Hepatocyte (in vitro differentiated cells): ENCODE results near the gene AKR1E2. TPM values are rescaled to one million over a fixed set of nuclear protein-coding genes. Genes with fewer than 3 reads are reported as not detected.
A peak's percentile ranks its signal among the peaks of the same experiment; 100 is the strongest.

Experiments used
- DNase-seq: peaks from one replicate; pipeline ENCODE4 v3.0.0-alpha.2; 2016; ENCODE audit warnings: low spot score
- H2AFZ ChIP-seq: fragments of 200-600 bp; sonication (generic); 2 replicates; pipeline ENCODE4 v1.6.0; 2016; ENCODE audit warnings: antibody characterized with exemption, mild to moderate bottlenecking
- H3K27ac ChIP-seq: fragments of 200-600 bp; sonication (generic); 2 replicates; pipeline ENCODE4 v1.5.1; 2016; ENCODE audit warnings: mild to moderate bottlenecking
- H3K27me3 ChIP-seq: fragments of 200-600 bp; sonication (generic); 2 replicates; pipeline ENCODE4 v1.6.1; 2016
- H3K36me3 ChIP-seq: fragments of 200-600 bp; sonication (generic); replicated peaks from 2 replicates; pipeline ENCODE4 v1.5.1; 2016; ENCODE audit warnings: low read depth; ENCODE audit not compliant: insufficient read depth
- H3K4me1 ChIP-seq: fragments of 200-600 bp; sonication (generic); 2 replicates; pipeline ENCODE4 v1.5.1; 2016; ENCODE audit warnings: mild to moderate bottlenecking, moderate library complexity; ENCODE audit not compliant: insufficient read depth
- H3K4me2 ChIP-seq: fragments of 200-600 bp; sonication (generic); 2 replicates; pipeline ENCODE4 v1.6.0; 2016
- H3K4me3 ChIP-seq: fragments of 200-600 bp; sonication (generic); 2 replicates; pipeline ENCODE4 v1.5.1; 2016; ENCODE audit warnings: mild to moderate bottlenecking
- H3K79me2 ChIP-seq: fragments of 200-600 bp; sonication (generic); 2 replicates; pipeline ENCODE4 v1.6.0; 2017; ENCODE audit warnings: mild to moderate bottlenecking
- H3K9me2 ChIP-seq: fragments of 200-600 bp; sonication (generic); replicated peaks from 2 replicates; pipeline ENCODE4 v1.6.0; 2017; ENCODE audit warnings: mild to moderate bottlenecking; ENCODE audit not compliant: insufficient read depth
- H3K9me3 ChIP-seq: fragments of 200-600 bp; sonication (generic); 2 replicates; pipeline ENCODE4 v1.5.1; 2016; ENCODE audit warnings: low read depth, mild to moderate bottlenecking
- H4K20me1 ChIP-seq: fragments of 200-600 bp; sonication (generic); 2 replicates; pipeline ENCODE4 v1.6.0; 2016; ENCODE audit warnings: mild to moderate bottlenecking; ENCODE audit not compliant: insufficient read depth, poor library complexity, severe bottlenecking
- CTCF ChIP-seq: fragments of 200-600 bp; sonication (generic); IDR thresholded peaks from 2 replicates; pipeline ENCODE4 v1.5.1; 2016; ENCODE audit warnings: antibody characterized with exemption, mild to moderate bottlenecking; ENCODE audit not compliant: poor library complexity
- EZH2 ChIP-seq: fragments of 200-600 bp; sonication (generic); IDR thresholded peaks from 2 replicates; pipeline ENCODE4 v1.6.1; 2016; ENCODE audit warnings: antibody characterized with exemption, mild to moderate bottlenecking, borderline replicate concordance
- EZH2phosphoT487 ChIP-seq: fragments of 200-600 bp; sonication (generic); IDR thresholded peaks from one replicate; pipeline ENCODE4 v1.6.1; 2018; ENCODE audit warnings: antibody characterized with exemption, mild to moderate bottlenecking, low read depth, moderate library complexity; ENCODE audit not compliant: unreplicated experiment, severe bottlenecking
- WGBS: methylation state at CpG from one replicate; pipeline ENCODE4 v1.1.6; 2016; ENCODE audit warnings: low lambda C conversion rate; ENCODE audit errors: missing lambda C conversion rate; 5-methylcytosine and 5-hydroxymethylcytosine counted together
- polyA plus RNA-seq: library from polyadenylated mRNA; unstranded; fragments of >200 nt; fragmentation: Nextera tagmentation; extraction: Ambion mirVana; gene quantifications from 2 replicates; pipeline ENCODE4 v1.2.1, GENCODE V29; 2016
- total RNA-seq: library from RNA; depleted of rRNA; stranded (reverse); fragments of >200 nt; gene quantifications from 2 replicates; pipeline ENCODE4 v1.2.3, GENCODE V29; 2014

Gene AKR1E2
- total and polyA plus RNA-seq, 2 experiments from 2014 or later: 1.6 to 4.2 TPM

DNA sequence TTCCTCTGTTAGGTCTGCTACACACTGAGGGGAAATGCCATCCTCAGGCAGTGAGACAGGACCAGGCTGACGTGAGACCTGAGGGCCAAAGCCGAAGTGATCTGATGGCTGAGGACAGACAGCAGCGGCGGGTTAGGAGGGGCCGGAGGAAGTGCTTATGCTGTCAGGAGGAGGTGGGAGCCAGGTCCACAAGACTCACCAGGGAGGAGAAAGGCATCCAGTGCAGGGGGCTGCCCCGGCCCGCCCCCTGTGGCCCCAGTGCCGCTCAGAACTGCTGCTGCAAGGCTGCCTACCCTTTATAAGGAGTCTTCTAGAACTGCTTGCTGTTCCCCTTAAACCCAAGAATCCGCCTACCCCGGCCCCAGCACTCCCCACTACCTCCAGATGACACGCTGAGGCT lies 19.8 kb downstream of the AKR1E2 start:
- 96% methylated on average over 10 of the region's 11 CpGs for WGBS
- TF ChIP-seq CTCF (no peak), EZH2 (no peak), EZH2phosphoT487 (no peak)
- Histone ChIP-seq H3K4me2 (no peak overlapping the region), H3K79me2 (no peaks in the 10 kb centered on the region), H3K36me3 (no peaks in the 10 kb centered on the region), H3K27ac (no peak overlapping the region), H4K20me1 (no peaks in the 10 kb centered on the region), H2AFZ (no peak overlapping the region), H3K4me3 (no peak overlapping the region), H3K9me2 (no peaks in the 10 kb centered on the region), H3K27me3 (no peaks in the 10 kb centered on the region), H3K4me1 (peaks cover 19% of the 10 kb centered on the region), H3K9me3 (no peaks in the 10 kb centered on the region)
- DNase-seq: no peak

- H3K27me3 ChIP-seq: no peaks in the 10 kb centered on the region
- DNase-seq: no peak
- H3K9me3 ChIP-seq: no peaks in the 10 kb centered on the region
- 91% methylated on average over 5 of the region's 5 CpGs for WGBS
- no peak overlapping the region for H3K4me3 ChIP-seq
- peak overlapping the region; percentile 76 for H3K27ac ChIP-seq
- no peaks in the 10 kb centered on the region for H3K9me2 ChIP-seq
- no peaks in the 10 kb centered on the region for H4K20me1 ChIP-seq
- H3K79me2 ChIP-seq: no peaks in the 10 kb centered on the region
- no peak overlapping the region for H3K4me2 ChIP-seq
- no peak for TF ChIP-seq EZH2
- TF ChIP-seq CTCF: no peak
- no peak for TF ChIP-seq EZH2phosphoT487
- peaks cover 20% of the 10 kb centered on the region for H3K4me1 ChIP-seq
- no peaks in the 10 kb centered on the region for H3K36me3 ChIP-seq
- H2AFZ ChIP-seq: no peak overlapping the region
Measured at GRCh38 chr10:4846775-4847174, 20.8 kb downstream of the AKR1E2 start.

DNA sequence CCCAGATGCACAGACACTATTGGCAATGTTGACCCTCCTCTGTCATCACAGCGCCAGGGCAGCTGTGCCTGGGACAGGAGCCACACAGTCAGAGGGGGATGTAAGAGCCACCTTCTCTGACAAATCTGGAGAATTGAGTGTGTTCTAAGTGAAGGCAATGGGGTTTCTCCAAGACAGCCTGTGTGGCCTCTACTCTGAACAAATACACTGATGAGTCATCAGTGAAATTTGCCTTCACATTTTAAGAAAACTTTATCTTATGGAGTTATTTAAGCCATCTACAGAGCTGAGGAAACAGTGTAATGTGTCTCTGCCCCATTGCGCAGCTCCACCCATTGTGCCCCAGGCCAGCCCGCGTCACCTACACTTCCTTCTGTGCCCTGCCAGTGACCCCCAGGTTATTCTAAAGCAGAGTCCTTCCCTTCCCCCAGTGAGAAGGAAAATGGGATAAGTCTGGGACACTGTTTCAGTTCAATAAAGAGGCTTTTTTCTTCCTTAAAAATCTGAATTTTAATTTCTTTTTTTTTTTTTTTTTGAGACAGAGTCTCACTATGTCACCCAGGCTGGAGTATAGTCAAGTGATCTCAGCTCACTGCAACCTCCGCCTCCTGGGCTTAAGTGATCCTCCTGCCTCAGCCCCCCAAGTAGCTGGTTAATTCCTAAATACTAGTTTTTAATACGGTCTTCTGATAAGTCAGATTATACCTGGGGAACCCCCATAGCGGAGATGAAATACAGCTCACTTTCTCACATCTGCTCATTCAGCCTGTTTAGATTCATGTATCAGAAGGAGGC lies 21.8 kb downstream of the AKR1E2 start:
- Histone ChIP-seq H3K27ac (peak overlapping the region; percentile 76), H3K4me2 (no peak overlapping the region)

More for the DNA sequence above, 21.8 kb downstream of the AKR1E2 start:
- DNase-seq: peak; percentile 61
- Histone ChIP-seq H3K79me2 (no peaks in the 10 kb centered on the region), H4K20me1 (no peaks in the 10 kb centered on the region), H3K4me1 (peaks cover 29% of the 10 kb centered on the region), H3K4me3 (no peak overlapping the region), H3K9me2 (no peaks in the 10 kb centered on the region), H2AFZ (no peak overlapping the region), H3K27me3 (no peaks in the 10 kb centered on the region), H3K9me3 (no peaks in the 10 kb centered on the region), H3K36me3 (no peaks in the 10 kb centered on the region)
- 75% methylated on average over 7 of the region's 7 CpGs for WGBS
- TF ChIP-seq CTCF (no peak), EZH2phosphoT487 (no peak), EZH2 (no peak)
